T-helper 22 cell (primary cell): ENCODE data around the gene SENP8.

ENCODE experiments used
- DNase-seq: peaks from one replicate; pipeline ENCODE4 v3.0.0-alpha.2; 2020; ENCODE audit warnings: low read depth

SENP8 gene

DNA sequence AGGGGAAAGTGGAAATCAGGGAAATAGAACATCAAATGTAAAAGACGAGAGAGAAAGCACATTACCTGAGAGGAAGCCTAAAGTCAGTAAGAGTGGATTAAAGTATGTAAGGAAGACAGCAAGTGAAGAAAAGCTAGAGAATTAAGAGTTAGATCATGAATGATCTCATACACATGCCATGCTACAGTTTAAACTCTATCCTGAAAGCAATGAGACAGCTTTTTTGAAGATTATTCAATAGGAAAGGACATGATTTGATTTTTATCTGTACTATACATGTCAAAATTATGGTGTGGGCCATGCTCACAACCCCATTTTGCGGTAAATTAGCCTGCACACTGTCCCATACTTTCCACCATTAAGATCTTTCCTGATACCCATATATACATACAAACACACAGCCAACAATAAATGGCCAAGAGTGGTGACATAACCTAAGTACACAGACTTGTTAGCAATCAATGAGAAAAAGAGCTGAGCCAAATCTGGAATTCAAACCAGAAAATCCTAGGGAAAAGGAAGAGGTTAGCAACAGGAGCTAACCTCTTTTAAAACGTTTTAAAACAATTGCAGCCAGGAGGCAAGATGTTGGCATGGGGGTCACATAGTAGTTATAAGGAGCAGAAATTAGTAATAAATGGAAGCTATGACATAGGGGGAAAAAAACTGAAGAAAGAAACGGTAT lies 4.7 kb upstream of the SENP8 start:
- no peak for DNase-seq

DNA sequence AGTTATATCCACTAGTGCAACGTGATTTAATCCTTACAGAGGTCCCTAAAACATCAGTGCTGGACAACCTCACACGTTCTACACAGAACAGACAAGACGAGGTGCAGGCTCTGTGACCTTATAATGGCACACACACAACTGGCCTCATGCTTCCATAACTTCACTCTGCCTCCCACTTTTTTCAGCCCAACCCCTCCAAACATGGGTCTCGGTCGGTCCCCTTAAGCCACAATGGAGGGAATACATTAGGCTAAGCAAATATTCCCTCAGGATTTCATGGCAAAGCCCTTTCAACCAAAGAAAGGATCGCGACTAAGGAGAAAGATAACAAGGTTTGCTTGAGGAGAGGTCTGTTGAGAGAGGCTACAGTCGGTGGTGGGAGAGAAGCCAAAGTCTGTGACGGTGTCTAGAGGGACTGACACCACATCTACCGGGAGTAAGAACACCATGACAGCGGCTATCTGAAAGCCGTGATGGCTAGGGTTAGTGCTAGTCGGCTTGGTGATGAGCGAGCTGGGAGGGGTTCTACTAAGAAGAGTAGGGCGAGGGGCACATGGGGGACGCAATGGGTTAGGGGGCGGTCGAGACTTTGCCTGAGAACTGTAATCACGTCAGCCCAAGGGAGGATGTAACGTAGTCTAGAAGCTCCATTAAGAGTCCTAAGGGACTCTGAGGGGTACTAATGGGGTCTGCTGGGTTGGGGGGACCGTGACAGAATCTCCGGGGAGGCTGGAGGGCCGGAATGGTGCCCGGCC lies 1.3 kb upstream of the SENP8 start:
- no peak for DNase-seq

DNA sequence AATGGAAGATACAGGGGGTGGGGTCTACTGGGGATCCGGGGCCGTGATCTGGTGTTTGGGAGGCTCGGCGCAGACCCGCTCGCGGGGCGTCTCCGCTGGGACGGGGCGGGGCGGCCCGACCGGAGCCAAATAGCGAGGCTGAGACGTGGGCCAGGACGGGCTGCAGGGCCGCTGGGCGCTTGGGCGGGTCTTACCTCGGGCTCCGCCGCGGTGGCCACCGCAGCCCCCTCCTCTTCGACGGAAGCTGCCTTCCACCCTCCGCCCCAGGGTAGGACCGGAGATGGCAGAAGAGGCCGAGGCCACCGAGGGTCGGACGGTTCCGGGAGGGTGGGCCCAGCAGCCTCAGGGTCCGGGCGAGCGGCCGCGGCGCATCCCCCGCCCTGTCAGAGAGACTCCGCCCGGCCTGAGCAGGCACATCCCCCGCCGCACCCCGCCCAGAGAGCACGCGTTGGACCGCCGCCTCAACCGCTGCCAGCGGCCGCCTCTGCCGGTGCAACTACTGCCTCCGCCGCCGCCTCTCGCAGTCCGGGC lies 652 bp upstream of the SENP8 start:
- DNase-seq = peak; percentile 63

DNA sequence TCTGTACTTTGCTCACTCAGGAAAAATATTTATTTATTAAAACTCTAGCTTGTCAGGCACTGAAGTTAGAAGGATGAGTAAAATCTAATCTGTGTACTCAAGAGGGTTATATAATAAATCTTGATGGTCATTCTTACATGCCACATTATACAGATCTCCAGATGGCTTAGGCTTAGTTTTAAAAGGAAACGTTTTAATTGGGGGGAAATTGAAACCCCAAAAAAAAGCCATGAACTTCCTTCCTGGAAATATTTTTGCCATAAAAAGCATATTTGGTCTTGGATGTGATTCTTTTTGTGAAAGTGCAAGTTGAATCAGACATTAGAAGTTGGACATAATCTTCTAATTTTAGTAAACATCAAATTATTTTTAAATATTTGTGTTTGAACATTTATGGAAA lies 6.0 kb downstream of the SENP8 start:
- no peak for DNase-seq

DNA sequence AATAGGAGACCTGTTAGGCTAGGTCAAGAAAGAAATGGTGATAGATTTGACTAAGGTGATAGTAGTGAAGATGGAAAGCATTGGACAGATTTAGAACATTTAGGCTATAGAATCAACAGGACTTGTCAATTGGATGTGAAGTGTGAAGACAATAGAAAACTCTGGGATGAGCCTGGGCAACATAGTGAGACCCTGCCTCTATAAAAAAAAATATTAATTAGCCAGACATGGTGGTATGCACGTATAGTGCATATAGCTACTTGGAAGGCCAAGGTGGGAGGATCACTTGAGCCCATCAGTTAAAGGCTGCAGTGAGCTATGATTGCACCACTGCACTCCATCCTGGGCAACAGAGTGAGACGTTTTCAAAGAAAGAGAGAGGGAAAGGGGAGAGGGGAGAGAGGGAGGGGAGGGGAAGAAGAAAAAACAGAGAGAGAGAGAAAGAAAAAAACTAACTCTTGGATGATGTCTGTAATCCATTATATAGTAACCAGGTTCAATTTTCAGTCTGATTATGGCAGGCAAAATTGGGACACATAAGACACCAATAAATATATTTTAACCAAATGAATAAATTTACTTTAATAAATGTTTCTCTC lies 9.6 kb downstream of the SENP8 start:
- DNase-seq = no peak

DNA sequence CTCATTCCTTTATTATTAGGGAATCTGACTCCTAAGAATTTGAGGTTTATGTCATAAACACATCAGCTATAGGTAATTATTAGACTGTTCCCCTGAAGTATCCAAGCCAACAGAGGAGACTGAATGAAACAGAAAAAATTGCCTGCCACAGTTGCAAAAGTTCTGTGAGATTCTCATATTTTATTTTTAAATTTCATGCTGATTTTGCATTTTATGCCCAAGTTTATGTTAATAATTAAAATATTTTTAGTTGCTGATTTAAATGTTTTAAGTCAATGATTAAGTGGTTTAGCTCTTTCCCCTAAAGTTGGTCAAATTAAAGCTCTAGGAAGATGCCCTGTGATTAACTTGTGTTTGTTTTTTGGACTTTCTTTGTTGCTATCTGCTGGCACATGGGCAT lies 10.2 kb downstream of the SENP8 start:
- no peak for DNase-seq

DNA sequence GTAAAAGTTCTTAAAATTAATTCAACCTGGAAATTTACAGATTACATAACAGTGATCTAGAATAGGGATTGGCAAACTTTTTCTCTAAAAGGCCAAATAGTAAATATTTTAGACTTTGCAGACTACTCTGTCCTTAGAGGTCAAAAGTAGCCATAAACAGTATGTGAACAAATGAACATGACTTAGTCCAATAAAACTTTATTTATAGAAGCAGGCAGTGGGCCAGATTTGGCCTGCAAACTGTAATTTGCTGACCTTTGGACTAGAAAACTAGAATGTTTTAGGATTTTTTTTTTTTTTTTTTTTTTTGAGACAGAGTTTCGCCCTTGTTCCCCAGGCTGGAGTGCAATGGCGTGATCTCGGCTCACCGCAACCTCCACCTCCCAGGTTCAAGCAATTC lies 12.1 kb downstream of the SENP8 start:
- DNase-seq = no peak

DNA sequence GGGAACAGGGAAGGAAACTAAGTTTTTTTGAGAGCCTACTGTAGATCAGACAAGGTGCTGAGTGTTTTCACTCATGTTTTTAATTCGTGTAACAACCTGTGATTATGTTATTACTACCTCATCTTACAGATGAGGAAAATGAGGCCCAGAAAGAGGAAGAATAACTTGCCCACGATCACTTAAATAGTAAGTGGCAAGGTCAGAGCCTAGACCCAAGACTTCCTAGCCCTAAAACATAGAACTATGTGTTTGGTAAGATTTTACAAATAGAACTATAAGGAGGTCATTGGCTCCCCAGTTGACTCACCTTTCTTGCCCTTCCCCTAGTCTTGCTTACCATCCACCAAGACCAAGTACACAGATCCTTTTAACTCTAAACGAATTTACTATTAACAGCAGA lies 13.7 kb downstream of the SENP8 start:
- no peak for DNase-seq

DNA sequence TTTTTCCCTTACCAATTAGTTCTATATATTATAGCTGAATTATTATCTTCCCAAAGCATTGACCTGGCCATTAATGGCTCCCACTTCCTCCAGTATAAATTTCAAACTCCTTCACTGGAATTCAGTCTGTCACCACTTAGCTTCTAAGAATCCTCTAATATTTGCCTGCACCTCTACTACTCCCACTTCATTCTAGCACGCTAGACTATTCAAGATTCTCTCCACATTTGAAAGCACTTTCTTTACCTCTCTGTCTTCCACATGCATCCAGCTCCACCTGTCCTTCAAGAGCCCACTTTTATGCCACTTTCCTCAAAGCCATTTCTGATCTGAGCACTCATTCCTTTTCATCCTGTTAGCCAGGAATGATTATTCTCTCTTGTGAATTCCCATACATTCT lies 15.0 kb downstream of the SENP8 start:
- no peak for DNase-seq

DNA sequence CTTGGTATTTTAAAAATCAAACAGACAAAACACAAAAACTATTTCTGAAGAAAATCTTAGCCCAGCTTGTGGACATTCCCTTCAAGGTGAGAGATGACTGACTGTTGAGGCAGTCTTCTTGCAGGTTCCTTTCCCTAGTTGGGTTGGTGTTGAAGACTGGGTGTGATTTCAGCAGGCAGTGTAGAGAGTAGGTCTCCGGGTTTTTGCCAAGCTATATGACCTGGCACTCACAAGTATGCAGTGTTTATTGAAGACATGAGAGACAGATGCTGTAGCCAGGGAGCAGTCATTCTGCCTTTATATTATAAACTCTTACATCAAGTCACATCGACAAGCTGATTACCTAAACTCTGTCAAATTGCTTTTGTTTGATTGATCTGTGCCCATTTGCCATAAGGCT lies 17.5 kb downstream of the SENP8 start:
- no peak for DNase-seq

DNA sequence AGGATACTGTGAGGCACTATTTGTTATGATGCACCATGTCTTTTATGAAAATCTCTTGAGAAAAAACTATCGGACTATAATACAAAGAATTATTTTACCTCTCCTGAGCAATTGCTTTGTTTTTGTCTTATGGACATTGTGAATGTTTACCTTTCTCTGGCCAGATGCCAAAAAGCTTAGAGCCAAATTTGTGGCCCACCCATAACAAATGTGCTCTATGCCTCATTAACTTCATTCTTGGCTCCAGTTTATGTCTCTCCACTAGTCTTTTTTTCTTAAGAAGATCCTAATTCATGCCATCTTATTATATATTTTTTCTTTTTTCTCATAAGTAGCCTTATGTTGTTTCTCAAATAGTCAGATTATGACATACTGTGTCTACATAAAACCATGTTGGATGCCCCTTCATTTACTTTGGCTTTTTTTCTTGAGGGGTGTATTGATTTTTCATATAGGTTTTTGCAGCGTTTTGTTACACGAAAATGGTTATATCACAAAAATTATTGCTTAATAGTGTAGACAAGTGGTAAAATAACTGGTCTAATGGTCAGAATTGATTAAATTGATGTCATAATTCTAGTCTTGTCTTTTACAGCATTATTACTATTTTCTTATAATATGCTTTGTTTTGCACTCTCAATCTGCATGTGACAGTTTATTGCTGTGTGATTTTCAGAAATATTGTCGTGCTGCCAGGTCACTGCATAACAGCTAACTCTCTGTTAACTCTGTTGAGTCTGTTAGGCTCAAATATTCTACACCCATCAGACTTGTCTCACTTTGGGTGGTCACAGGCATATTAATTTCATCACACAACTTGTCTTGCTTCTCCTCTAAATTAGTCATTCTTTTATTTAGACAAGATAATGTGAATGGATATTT lies 18.2 kb downstream of the SENP8 start:
- no peak for DNase-seq

DNA sequence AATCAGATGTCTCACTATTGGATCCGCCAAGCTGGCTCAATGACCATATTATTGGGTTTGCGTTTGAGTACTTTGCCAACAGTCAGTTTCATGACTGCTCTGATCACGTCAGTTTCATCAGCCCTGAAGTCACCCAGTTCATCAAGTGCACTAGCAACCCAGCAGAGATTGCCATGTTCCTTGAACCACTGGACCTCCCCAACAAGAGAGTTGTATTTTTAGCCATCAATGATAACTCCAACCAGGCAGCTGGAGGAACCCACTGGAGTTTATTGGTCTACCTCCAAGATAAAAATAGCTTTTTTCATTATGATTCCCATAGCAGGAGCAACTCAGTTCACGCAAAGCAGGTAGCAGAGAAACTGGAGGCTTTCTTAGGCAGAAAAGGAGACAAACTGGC lies 21.5 kb downstream of the SENP8 start:
- no peak for DNase-seq

DNA sequence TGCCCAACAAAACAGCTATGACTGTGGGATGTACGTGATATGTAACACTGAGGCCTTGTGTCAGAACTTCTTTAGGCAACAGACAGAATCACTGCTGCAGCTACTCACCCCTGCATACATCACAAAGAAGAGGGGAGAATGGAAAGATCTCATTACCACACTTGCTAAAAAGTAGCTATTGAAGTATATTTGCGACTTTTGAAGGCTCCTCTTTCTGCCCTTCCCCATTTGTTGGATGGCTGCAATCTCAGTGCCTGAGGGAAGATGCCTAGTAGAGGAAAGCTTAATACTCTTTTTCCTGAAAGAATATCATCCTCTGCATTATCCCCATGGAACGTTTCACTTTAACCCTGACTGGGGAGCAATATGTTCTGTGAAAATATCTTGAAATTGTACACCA lies 21.9 kb downstream of the SENP8 start:
- DNase-seq = no peak

DNA sequence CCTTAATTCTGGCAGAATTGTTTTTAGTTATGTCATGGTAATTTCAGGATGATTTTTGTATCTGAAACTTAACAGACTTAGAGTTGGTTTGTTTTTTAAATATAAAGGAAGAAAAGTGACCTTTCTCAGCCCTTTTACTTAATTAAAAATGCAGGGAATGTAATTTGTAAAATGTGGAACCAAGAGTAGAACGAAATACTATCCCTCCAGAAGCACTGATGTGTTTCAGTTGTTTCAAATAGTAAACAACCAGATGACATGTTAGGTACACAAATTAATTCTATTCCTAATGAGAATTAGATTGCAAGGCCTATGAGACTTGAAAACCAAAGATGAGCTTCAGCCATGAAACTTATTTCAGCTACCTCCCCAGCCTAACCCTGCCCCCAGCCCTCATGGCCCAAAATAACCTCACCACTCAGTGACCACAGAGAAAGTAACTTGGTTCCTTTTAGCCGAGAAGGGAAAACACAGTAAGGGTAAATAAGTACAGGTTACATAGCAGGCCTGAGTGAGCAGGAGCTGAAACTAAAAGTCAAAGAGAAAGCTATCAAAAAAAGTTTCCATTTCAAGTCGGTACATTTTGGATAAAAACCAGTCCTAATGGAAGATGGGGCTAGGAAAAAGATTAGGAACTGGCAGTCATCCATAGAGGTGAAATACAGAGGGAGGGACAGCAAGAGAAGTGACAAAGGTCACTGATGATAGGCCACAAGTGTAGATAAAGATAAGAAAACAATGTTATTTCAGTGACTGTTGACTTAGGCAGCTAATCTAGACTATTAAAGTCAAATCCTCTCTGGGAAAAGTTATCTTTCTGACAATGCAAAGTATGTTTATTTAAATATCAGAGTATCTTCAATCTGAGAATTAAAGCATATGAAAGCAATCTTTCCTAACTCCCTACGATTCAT lies 23.2 kb downstream of the SENP8 start:
- DNase-seq = no peak

DNA sequence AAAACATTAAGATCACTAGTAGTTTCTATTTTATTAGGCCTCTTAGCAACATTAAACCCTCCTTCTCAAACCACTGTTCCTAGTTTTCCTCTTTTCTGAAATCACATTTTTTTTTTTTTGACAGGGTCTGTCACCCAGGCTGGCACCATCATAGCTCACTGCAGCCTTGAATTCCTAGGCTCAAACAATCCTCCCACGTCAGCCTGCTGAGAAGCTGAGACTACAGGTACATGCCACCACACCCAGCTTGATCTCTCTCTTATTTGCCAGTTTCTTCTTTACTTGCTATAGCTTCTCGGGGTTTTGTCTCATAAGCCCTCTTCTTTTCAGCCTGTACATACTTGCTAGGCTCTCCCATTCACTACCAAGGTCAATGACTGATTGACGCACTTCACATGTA lies 28.0 kb downstream of the SENP8 start:
- no peak for DNase-seq

DNA sequence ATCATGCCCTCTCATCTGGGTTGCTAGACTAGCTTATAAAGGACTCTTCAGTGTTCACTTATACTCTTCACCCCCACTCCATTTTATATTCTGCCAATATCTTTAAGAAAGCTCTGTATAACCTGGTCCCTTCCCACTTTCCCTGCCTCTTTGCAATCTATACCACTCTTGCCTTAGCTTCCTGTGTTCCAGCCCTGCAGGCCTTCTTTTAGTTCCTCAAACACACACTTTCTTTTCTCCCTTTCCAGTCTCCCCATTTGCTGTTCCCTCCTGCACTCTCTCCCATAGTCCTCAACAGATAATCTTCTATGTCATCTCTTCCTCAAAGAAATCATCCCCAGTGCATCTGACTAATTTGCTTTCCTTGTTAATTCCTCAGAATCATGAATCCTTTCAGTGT lies 28.7 kb downstream of the SENP8 start:
- no peak for DNase-seq

DNA sequence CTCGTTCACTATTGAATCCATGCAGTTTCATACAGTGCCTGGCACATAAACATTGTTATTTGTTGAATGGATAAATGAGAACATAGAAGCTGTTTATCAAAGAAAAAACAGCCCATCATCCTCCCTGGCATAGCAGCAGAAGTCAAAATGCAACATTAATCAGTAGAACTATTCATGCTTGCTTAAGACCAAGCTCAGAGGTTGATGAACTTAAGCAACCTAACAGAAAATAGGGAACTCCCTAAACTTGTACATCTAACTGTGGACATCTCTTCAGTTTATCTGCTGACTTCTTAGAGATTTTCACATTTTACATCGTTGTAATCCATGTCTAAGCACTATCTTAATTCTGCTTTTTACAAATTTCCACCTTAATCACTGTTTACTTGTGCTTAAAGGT lies 29.2 kb downstream of the SENP8 start:
- no peak for DNase-seq

DNA sequence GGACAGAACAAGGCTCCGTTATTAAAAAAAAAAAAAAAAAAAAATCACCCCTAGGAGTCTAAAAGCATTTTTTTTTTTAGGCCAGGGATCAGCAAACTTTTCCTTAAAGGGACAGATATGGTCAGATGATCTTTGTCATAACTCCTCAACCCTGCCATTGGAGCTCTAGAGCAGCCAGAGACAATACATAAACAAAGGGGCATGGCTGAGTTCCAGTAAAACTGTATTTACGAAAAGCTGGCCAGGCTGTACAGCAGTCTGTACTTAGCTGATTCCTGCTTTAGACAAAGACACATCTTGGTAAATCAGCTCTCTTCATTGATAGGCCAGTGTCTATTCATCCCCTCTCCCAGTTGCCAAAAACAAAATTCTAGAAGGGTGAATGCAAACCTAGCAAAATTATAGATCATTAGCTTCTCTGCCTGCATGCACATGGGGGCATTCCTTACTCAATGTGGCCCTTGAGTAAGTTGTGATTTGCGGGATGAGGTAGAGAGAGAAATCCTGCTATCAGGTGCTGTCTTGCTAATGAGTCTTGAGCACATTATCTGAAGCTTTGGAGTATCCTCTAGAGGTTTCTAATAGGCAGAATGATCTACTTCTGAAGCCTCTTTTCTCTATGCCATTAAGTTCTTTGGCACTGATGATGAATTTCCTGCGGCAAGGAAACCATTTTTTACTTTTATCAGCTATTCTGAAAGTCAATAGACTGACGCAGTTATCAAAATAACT lies 35.2 kb downstream of the SENP8 start:
- no peak for DNase-seq

DNA sequence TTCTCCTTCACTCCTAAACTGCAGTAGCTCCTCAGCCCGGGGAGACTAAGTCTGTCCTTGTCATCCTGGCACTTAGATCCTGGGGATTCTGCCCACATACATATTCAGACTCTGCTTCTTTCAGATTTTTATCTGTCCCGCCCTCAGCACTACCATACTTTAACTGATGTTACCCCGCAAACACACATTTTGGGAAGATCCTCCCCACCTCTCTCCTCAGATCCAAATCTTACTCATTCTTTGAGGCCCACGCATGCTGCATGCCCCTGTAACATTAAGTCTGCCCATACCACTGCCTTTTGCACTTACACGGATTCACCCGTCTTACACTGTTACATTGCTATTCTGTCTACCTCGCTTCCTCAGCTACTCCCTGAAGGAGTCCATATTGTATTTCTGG lies 36.1 kb downstream of the SENP8 start:
- DNase-seq = no peak

DNA sequence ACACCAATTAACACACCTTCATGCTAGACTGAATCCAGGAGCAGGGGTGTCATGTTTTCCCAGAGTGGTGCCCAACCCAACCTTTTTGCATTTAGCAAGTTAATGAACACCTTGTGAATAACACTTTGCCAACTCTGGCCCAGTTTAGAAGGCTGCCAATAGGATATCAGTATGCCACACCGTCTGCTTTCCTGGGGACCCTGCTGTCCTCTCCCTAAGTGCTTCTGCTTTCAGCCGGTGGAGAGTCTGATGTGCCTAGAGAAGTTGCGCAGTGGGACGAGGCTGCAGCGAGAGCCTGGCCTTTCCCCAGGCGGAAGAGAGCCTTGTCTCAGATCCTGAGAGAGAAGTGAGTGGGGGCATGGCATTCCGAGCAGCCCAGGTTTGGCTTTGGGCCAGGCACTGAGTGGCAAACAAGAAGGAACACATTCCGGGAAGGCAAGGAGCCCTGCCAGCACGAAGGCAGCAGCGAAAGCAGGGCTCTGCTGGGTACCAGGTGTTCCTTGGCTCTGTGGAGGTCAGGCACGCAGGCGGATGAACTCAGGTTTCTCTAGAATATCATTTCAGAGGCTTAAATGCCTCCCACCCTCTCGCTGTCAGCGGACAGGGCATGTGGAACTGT lies 36.9 kb downstream of the SENP8 start:
- DNase-seq = no peak
